ENCODE data around the gene PTDSS2.

The PTDSS2 gene

GRCh38 chr11:506238-506994 lies 56.3 kb downstream of the PTDSS2 start:
- no peak for TF ChIP-seq CTCF (IDR thresholded peaks at IDR 0.05; ENCODE audit: extremely low read depth, insufficient read depth, missing control alignments)
- in situ Hi-C loops (cut with MboI; ENCODE audit: low pct_unique_long_range_greater_than_20kb, low sequenced_read_pairs, unreplicated experiment): no loop called here
- DNase-seq (ENCODE audit: low spot score): peak; percentile 99

GRCh38 chr11:506995-507726 lies 57.1 kb downstream of the PTDSS2 start, which contains the start of gene RNH1:
RNH1 (minus strand) TSS chr11:507242; CDS start chr11:502162, 5,080 bp downstream.
- in situ Hi-C loops (cut with MboI; ENCODE audit: low pct_unique_long_range_greater_than_20kb, low sequenced_read_pairs, unreplicated experiment): no loop called here
- DNase-seq (ENCODE audit: low spot score): peak; percentile 100
- TF ChIP-seq CTCF (IDR thresholded peaks at IDR 0.05; ENCODE audit: extremely low read depth, insufficient read depth, missing control alignments): no peak

- no peak for TF ChIP-seq CTCF (IDR thresholded peaks at IDR 0.05; ENCODE audit: extremely low read depth, insufficient read depth, missing control alignments)
- in situ Hi-C loops (cut with MboI; ENCODE audit: low pct_unique_long_range_greater_than_20kb, low sequenced_read_pairs, unreplicated experiment): no loop called here
- no peak for DNase-seq (ENCODE audit: low spot score)
These were observed 57.8 kb downstream of the PTDSS2 start for GRCh38 chr11:507727-508515.

- no peak for DNase-seq (ENCODE audit: low spot score)
- in situ Hi-C loops (cut with MboI; ENCODE audit: low pct_unique_long_range_greater_than_20kb, low sequenced_read_pairs, unreplicated experiment): no loop called here
- TF ChIP-seq CTCF (IDR thresholded peaks at IDR 0.05; ENCODE audit: extremely low read depth, insufficient read depth, missing control alignments): no peak
These were observed 58.9 kb downstream of the PTDSS2 start for GRCh38 chr11:508956-509355.

GRCh38 chr11:512761-513595 lies 62.9 kb downstream of the PTDSS2 start:
- in situ Hi-C loops (cut with MboI; ENCODE audit: low pct_unique_long_range_greater_than_20kb, low sequenced_read_pairs, unreplicated experiment): no loop called here
- no peak for TF ChIP-seq CTCF (IDR thresholded peaks at IDR 0.05; ENCODE audit: extremely low read depth, insufficient read depth, missing control alignments)
- no peak for DNase-seq (ENCODE audit: low spot score)

Data from GM13977 (cell line).